AG08395 (cell line): ENCODE measurements around the gene LYZL1.
"Not testable (repeated sequence)": the region's sequence is repeated elsewhere in the genome, so short reads cannot be mapped to it uniquely, and the experiment has no call there.

Experiments
- DNase-seq: peaks from one replicate; pipeline ENCODE4 v3.0.0; 2012; ENCODE audit warnings: mixed read lengths, low spot score

The LYZL1 gene

DNA sequence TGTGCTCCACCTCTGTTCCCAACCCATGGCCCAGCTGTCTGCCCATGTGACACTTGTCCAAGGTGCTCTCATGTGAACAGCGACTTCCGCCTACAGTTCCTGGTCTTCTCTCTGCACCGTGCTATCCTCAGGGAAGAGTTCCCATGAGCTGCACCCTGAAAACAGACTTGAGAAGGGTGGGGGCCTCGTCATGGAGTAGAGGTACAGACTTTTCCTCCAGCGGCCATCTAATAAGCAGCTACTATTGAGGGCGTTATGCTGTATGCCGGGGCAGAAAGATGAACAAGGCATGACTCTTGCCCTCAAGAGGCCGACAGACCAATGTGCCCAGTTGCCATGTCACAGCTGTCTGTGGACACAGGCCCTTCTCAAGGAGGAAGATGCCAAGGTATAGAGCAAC lies 25.4 kb upstream of the LYZL1 start:
- no peak for DNase-seq

DNA sequence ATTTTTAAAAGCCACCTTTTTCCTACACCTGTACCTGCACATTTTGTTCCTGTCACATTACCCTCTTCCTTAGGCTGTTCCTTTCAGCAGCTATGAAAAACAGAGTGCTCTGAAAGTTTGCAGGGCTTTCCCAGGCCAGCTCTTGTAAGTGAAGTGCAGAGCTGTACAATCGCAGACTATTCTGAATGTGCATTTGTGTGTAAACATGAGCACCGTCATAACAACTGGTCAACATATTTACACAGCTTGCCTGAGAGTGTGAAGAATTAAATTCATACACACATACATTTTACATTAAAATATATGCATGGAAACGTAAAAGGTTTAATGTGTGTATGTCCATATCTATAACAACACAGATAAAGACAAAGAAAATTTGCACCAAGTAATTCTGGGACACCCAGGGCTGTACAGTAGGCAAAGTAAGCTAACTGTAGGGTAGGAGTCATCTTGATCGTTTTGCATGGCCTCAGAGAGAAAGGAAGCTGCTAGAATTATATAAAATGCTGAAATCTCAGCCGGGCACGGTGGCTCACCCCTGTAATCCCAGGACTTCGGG lies 23.6 kb upstream of the LYZL1 start:
- no peak for DNase-seq

- peak; percentile 12 for DNase-seq
Observed at GRCh38 chr10:29266641-29267040, 22.2 kb upstream of the LYZL1 start.

DNA sequence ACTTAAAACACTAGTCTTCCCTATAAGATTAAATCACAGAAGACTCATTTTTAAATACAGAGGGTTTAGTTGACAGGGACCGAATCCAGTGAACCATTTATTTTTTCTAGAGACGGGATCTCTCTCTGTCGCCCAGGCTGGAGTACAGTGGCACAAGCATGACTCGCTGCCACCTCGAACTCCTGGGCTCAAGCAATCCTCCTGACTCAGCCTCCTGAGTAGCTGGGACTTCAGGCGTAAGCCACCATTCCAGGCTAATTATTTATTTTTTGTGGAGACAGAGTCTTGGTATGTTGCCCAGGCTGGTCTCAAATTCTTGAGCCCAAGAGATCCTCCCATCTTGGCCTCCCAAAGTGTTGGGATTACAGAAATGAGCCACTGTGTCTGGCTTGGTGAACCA lies 20.9 kb upstream of the LYZL1 start:
- DNase-seq, result no peak

DNA sequence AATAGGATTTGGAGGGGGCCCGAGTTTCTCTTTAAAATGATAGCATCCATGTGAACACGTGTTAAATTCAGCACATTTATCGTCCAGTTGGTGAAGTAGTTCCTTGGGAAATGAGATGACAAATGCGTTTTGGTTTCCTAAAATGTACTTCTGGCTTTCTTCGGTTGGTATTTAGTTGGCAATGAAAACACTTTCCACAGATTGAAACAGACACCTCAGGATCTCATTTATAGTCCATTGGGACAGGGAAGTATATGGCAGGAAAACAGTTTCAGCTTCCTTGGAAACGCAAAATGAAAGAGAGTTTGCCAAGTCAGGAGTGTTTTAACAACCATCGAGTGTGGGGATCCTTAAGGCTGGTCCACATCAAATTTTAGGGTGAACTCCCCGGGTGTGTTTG lies 19.4 kb upstream of the LYZL1 start:
- DNase-seq, result no peak

GRCh38 chr10:29270883-29271282 lies 18.0 kb upstream of the LYZL1 start:
- no peak for DNase-seq

GRCh38 chr10:29271877-29272276 lies 17.0 kb upstream of the LYZL1 start:
- DNase-seq, result no peak

DNA sequence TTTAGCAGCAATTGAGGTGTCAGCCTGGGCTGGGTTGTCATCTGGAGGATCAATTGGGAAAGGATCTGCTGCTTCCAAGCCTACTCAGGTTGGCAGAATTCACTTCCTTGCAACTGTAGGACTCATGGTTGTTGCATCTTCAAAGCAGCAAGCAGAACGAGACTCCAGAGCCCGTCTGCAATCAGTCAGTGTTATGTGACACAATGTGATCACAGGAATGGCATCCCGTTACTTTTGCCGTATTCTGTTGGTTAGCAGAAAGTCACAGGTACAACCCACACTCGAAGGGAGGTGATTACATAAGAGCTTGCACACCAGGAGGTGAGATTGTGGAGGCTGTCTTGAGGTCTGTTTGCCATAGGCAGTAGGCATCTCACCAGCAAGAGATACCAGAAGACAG lies 15.4 kb upstream of the LYZL1 start:
- DNase-seq, result no peak

DNA sequence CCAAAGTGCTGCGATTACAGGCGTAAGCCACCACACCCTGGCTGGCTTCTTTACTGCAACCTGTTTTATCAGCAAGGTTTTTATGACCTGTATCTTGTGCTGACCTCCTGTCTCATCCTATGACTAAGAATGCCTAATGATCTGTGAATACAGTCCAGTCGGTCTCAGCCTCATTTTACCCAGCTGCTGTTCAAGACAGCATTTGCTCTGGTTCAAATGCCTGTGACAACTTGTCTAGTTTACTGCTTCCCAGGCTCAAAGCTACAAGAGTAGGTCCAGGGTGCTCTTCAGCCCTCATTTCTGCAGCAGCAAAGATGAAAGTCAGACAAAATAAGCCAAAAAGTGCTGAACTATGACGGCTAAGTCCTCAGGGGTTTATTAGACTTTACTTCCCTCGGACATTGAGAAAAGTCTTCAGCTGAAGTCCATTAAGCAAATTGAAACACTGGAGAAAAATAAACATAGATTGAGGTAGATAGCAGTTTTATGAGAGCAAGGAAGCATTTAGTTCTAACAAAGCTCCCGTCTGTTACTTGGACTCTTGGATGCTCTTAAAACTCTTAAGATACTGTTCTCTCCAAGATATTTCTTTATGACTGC lies 12.5 kb upstream of the LYZL1 start:
- no peak for DNase-seq

- DNase-seq, result no peak
Observed at GRCh38 chr10:29277296-29277695, 11.6 kb upstream of the LYZL1 start.

GRCh38 chr10:29279779-29280487 lies 8.9 kb upstream of the LYZL1 start:
- DNase-seq, result no peak

- no peak for DNase-seq
Observed at GRCh38 chr10:29280488-29280840, 8.4 kb upstream of the LYZL1 start.

GRCh38 chr10:29285624-29286051 lies 3.2 kb upstream of the LYZL1 start:
- DNase-seq, result no peak

DNA sequence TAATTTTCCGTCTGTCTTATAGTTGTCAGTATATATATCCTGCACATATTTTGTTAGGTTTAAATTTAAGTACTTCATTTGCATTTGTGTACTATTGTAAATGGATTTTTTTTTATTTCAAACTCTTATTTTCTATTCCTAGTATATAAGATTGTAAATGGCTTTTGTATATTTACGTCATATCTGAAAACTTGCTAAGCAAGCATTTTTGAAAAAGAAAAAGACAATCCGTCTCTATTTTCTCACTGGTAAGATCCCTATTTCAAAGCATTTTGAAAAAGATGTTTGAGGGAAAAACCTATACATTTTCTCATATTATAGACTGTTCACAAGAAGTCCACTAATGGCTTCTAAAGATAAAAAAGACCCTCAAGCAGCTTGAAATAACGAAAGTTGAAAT lies 1.2 kb upstream of the LYZL1 start:
- no peak for DNase-seq

GRCh38 chr10:29291561-29291960 lies 2.7 kb downstream of the LYZL1 start:
- DNase-seq, result not testable (repeated sequence)

DNA sequence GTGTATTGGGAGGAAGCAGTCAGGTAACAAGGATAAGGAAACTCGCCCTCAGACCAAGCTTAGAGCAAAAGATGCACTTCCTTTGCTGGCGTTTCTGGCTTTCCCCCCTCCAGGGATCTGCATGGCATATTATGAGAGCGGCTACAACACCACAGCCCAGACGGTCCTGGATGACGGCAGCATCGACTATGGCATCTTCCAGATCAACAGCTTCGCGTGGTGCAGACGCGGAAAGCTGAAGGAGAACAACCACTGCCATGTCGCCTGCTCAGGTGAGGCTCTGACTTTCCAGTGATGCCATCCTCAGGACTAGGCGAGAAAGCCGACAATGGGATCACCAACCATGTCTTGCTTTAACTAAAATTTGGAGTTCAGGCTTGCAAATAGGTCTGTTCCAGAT lies 3.5 kb downstream of the LYZL1 start:
- not testable (repeated sequence) for DNase-seq

DNA sequence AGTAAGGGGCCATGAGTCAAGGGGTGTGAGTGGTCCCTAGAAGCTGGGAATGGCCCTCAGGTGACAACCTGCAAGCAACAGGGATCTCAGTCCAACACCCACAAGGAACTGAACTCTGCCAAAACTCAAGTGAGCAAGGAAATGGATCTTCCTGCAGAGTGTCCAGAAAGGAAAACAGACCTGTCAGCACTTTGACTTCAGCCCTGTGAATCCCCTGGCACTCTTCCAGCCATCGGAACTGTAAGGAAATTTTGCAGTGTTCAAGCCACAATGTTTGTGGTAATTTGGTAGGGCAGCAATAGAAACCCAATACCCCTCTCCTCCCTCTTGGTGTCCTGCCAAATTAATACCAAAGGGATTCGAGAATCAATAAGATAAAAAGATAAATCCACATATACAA lies 6.9 kb downstream of the LYZL1 start:
- DNase-seq, result no peak

GRCh38 chr10:29297678-29298077 lies 8.8 kb downstream of the LYZL1 start:
- no peak for DNase-seq

DNA sequence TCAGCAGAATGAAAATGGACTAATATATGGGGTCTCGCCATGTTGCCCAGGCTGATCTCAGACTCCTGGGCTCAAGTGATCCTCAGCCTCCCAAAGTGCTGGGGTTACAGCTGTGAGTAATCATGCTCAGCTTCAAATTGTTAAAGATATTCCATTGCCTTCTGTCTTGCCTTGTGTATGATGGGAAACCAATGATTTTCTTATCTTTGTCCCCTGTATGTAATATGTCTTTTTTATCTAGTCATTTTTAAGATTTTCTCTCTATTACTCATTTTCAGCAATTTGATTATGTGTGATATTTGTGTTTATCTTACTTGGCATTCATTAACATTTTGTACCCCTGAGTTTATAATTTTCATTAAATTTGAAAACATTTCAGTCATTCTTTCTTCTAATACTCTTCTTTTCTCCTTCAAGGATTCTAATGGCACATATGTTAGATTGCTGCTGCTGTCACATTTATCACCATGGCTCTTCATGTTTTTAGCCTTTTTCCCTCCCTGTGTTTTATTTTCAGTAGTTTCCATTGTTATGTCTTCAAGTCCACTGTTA lies 12.6 kb downstream of the LYZL1 start:
- DNase-seq, result no peak

- no peak for DNase-seq
Observed at GRCh38 chr10:29302499-29302898, 13.6 kb downstream of the LYZL1 start.

DNA sequence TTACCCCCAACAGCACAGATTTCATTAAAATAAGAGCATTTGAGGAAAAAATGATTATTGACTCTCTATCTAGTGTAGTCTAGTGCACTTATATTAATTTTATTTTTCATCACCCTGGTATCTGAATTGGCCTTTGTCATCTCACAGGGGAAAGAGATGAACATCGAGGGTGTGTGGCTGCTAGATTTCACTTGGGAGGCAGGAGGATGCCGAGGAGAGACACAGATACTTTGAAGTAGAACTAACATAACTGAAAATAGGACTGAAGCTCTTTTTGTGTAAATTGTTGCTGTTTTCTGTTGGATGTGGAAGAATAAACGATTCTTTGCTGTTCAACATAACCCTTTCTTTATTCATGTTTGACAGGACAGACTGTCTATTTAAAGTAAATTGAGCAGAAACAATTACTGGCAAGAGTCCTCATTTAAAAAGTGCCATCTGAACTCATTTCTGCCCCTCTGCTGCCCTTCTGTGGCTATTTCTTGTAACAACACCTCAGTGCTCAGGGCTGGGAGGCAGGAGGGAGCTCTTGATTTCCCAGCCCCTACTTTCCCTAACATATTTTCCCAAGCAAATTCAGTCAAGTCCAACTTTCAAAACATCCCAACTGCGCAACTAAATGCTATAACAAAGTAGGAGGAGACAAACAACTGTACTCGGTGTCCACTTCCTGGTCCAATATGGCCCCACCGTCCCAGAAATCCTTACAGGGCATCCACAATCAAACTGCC lies 15.6 kb downstream of the LYZL1 start:
- peak; percentile 84 for DNase-seq

DNA sequence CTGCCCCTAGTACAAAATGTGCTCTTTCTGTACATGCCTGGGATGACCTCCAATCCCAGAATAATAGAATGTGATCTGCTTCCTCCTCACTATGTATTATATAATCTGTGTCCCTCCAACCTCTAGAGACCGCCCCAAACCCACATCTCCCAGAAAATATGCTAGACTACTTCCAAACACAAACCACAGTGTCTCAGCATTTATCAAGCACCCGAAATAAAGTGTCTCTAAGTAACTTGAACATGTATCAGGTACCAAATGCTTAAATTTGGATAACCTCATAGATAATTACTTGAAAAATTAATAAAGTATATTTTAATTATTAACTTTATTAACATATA lies 16.1 kb downstream of the LYZL1 start:
- DNase-seq, result no peak

GRCh38 chr10:29306688-29307087 lies 17.8 kb downstream of the LYZL1 start:
- DNase-seq, result no peak
